ENCODE measurements around the gene CUL9. TPM values are rescaled to one million over a fixed set of nuclear protein-coding genes. Genes with fewer than 3 reads are reported as not detected.
A peak's percentile ranks its signal among the peaks of the same experiment; 100 is the strongest.

The CUL9 gene
- total RNA-seq, 1 donor from 2014 or later, result 41.8 TPM

GRCh38 chr6:43149265-43149664 is 32.7 kb upstream of the CUL9 start:
- no peak for TF ChIP-seq CTCF (IDR thresholded peaks at IDR 0.05)
- Histone ChIP-seq H3K27me3 (ENCODE audit: low read depth) (no peaks in the 10 kb centered on the region), H3K4me1 (no peaks in the 10 kb centered on the region), H3K4me3 (no peak overlapping the region), H3K36me3 (peaks cover 14% of the 10 kb centered on the region), H3K9me3 (no peaks in the 10 kb centered on the region), H3K27ac (no peak overlapping the region)
- ATAC-seq (no peak), DNase-seq (no peak)
- intact Hi-C loops (cut with DNase I), result no loop called here

GRCh38 chr6:43150051-43150751 is 31.8 kb upstream of the CUL9 start:
- TF ChIP-seq CTCF (IDR thresholded peaks at IDR 0.05), result no peak
- ATAC-seq (peak; percentile 40 to 66), DNase-seq (no peak)
- Histone ChIP-seq H3K27ac (no peak overlapping the region), H3K4me3 (no peak overlapping the region), H3K27me3 (ENCODE audit: low read depth) (no peaks in the 10 kb centered on the region), H3K9me3 (no peaks in the 10 kb centered on the region), H3K36me3 (peaks cover 14% of the 10 kb centered on the region), H3K4me1 (no peaks in the 10 kb centered on the region)
- intact Hi-C loops (cut with DNase I), result no loop called here

GRCh38 chr6:43159599-43159998 is 22.4 kb upstream of the CUL9 start:
- no peak overlapping the region for H3K4me3 ChIP-seq
- H3K27me3 ChIP-seq (ENCODE audit: low read depth), result no peaks in the 10 kb centered on the region
- H3K27ac ChIP-seq, result no peak overlapping the region
- ATAC-seq, result no peak
- peaks cover 18% of the 10 kb centered on the region for H3K36me3 ChIP-seq
- no peak for TF ChIP-seq CTCF (IDR thresholded peaks at IDR 0.05)
- DNase-seq, result no peak
- no peaks in the 10 kb centered on the region for H3K4me1 ChIP-seq
- intact Hi-C loops (cut with DNase I), result no loop called here
- no peaks in the 10 kb centered on the region for H3K9me3 ChIP-seq

- Histone ChIP-seq H3K27me3 (ENCODE audit: low read depth) (no peaks in the 10 kb centered on the region), H3K4me1 (no peaks in the 10 kb centered on the region), H3K36me3 (peaks cover 18% of the 10 kb centered on the region), H3K9me3 (no peaks in the 10 kb centered on the region), H3K27ac (no peak overlapping the region), H3K4me3 (no peak overlapping the region)
- DNase-seq (no peak), ATAC-seq (no peak)
- no peak for TF ChIP-seq CTCF (IDR thresholded peaks at IDR 0.05)
- intact Hi-C loops (cut with DNase I), result no loop called here
Observed at GRCh38 chr6:43163899-43164298, 18.1 kb upstream of the CUL9 start.

- H3K4me3 ChIP-seq, result peak overlapping the region; percentile 95
- no peaks in the 10 kb centered on the region for H3K27me3 ChIP-seq (ENCODE audit: low read depth)
- peaks cover 5% of the 10 kb centered on the region for H3K36me3 ChIP-seq
- no peaks in the 10 kb centered on the region for H3K9me3 ChIP-seq
- H3K27ac ChIP-seq, result peak overlapping the region; percentile 93
- ATAC-seq (peak; percentile 66 to 70), DNase-seq (peak; percentile 84)
- TF ChIP-seq CTCF (IDR thresholded peaks at IDR 0.05), result no peak
- intact Hi-C loops (cut with DNase I), result no loop called here
- peaks cover 29% of the 10 kb centered on the region for H3K4me1 ChIP-seq
Observed at GRCh38 chr6:43170417-43170930, 11.5 kb upstream of the CUL9 start.
